ENCODE results near the gene MSRB2. TPM values are rescaled to one million over a fixed set of nuclear protein-coding genes. Genes with fewer than 3 reads are reported as not detected.

Gene MSRB2
- total and polyA plus RNA-seq, 12 donors = 57.1 to 230 (median 175) TPM

DNA sequence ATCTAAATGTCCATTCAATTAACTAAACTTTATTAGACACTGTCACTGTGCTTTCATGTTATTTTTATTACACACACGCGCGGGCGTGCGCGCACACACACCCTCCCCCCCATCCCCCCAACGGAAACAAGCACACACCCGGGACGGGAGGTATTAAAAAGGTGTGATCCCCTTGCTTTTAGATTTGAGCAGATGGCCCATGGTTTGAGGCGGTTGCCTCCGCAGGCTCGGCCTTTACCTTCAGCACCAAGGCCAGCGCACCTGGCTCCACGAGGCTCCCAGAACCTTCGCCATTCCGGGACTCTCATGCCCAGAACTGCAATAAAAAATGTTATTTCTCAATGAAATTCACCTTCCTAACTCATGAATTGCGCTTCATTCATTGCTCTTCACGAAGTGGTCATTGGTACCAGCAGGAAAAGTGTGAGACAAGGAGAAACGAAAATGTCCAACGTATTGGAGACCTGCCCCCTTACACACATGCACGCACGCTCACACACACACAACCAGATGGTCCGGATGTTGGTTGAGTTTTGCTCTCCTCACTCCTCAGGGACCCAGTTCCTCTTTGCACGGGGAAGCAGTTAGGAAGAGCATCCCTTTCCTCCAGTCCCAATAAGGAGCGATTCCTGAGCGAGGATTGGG lies 76.0 kb downstream of the MSRB2 start:
- Histone ChIP-seq H3K4me3 (no peak overlapping the region), H3K36me3 (no peaks in the 10 kb centered on the region), H3K4me1 (peaks cover 0 to 20% (median 14%) of the 10 kb centered on the region in 9 donors), H3K27ac (no peak overlapping the region), H3K27me3 (peaks cover 17 to 89% (median 80%) of the 10 kb centered on the region in 7 donors), H3K9me3 (no peaks in the 10 kb centered on the region)
- TF ChIP-seq, protein P1, sequence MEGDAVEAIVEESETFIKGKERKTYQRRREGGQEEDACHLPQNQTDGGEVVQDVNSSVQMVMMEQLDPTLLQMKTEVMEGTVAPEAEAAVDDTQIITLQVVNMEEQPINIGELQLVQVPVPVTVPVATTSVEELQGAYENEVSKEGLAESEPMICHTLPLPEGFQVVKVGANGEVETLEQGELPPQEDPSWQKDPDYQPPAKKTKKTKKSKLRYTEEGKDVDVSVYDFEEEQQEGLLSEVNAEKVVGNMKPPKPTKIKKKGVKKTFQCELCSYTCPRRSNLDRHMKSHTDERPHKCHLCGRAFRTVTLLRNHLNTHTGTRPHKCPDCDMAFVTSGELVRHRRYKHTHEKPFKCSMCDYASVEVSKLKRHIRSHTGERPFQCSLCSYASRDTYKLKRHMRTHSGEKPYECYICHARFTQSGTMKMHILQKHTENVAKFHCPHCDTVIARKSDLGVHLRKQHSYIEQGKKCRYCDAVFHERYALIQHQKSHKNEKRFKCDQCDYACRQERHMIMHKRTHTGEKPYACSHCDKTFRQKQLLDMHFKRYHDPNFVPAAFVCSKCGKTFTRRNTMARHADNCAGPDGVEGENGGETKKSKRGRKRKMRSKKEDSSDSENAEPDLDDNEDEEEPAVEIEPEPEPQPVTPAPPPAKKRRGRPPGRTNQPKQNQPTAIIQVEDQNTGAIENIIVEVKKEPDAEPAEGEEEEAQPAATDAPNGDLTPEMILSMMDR (IDR thresholded peaks at IDR 0.05) = no peak
- intact Hi-C loops (cut with DNase I) = loop anchor here in 1 of 10 donors (1.0 kb wide), 1 partner anchor 22 kb away; no protein-coding TSS in a partner anchor
- WGBS, 2 donors = 10 to 11% methylated on average over 26 of the region's 26 CpGs
- DNase-seq (no peak), ATAC-seq (no peak)

Other genes with a start within 250 kb of the MSRB2 start
- gene ARMC3, start 167.5 kb upstream of the MSRB2 start, total RNA-seq = not detected
- gene ARMC3, start 167.5 kb upstream of the MSRB2 start, polyA plus RNA-seq = not detected
- gene PTF1A, start 96.7 kb downstream of the MSRB2 start, total RNA-seq = not detected
- not detected for gene PTF1A, start 96.7 kb downstream of the MSRB2 start, polyA plus RNA-seq
- 1 to 10 TPM in 1 of 10 donors, under 1 TPM in 9; 0.25 to 1.5 (median 0.47) TPM for gene C10orf67, start 249.2 kb downstream of the MSRB2 start, total RNA-seq
- under 1 TPM; 0.15 to 0.42 TPM for gene C10orf67, start 249.2 kb downstream of the MSRB2 start, polyA plus RNA-seq

Measured in heart right ventricle (tissue), 16 donors.